HepG2 (cell line): ENCODE measurements around the gene MYLK. TPM values are rescaled to one million over a fixed set of nuclear protein-coding genes. Genes with fewer than 3 reads are reported as not detected.

Source experiments
- CBFB ChIP-seq: sonication (generic); formaldehyde crosslinking; IDR thresholded peaks from 2 replicates; pipeline ENCODE4 v1.4.0; 2020; ENCODE audit warnings: missing genetic modification reagents
- GLI4 ChIP-seq: sonication (generic); formaldehyde crosslinking; IDR thresholded peaks from 2 replicates; pipeline ENCODE4 v1.5.1; 2020; ENCODE audit warnings: missing genetic modification reagents, mild to moderate bottlenecking, moderate library complexity, borderline replicate concordance
- LRRFIP1 ChIP-seq: sonication (generic); formaldehyde crosslinking; conservative IDR thresholded peaks from 2 replicates; pipeline ENCODE4 v1.4.0; 2020; ENCODE audit warnings: missing genetic modification reagents
- MTERF4 ChIP-seq: sonication (generic); formaldehyde crosslinking; IDR thresholded peaks from 2 replicates; pipeline ENCODE4 v1.8.0; 2023; ENCODE audit warnings: mild to moderate bottlenecking, missing genetic modification reagents
- NR1H2 ChIP-seq: sonication (generic); formaldehyde crosslinking; IDR thresholded peaks from 2 replicates; pipeline ENCODE4 v1.8.1; 2022; ENCODE audit warnings: low read depth, missing genetic modification reagents, borderline replicate concordance
- NR2C2 ChIP-seq: sonication (generic); formaldehyde crosslinking; IDR thresholded peaks from 2 replicates; pipeline ENCODE4 v1.4.0; 2020; ENCODE audit warnings: missing genetic modification reagents, mild to moderate bottlenecking, moderate library complexity, borderline replicate concordance
- RARA ChIP-seq: IDR thresholded peaks from 2 replicates; pipeline ENCODE4 v1.6.1; 2016; ENCODE audit warnings: missing genetic modification reagents, missing compliant biosample characterization
- SP140L ChIP-seq: sonication (generic); formaldehyde crosslinking; IDR thresholded peaks from 2 replicates; pipeline ENCODE4 v1.4.0; 2020; ENCODE audit warnings: missing genetic modification reagents, borderline replicate concordance
- TSC22D2 ChIP-seq: sonication (generic); formaldehyde crosslinking; IDR thresholded peaks from 2 replicates; pipeline ENCODE4 v1.5.1; 2020; ENCODE audit warnings: missing genetic modification reagents, mild to moderate bottlenecking, borderline replicate concordance
- ZNF136 ChIP-seq: sonication (generic); formaldehyde crosslinking; IDR thresholded peaks from 2 replicates; pipeline ENCODE4 v1.8.1; 2022; ENCODE audit warnings: low read depth, mild to moderate bottlenecking, moderate library complexity, missing genetic modification reagents
- ZNF407 ChIP-seq: sonication (generic); formaldehyde crosslinking; IDR thresholded peaks from one replicate; pipeline ENCODE4 v1.5.1; 2020; ENCODE audit warnings: mild to moderate bottlenecking, missing genetic modification reagents; ENCODE audit errors: not compliant biosample characterization
- ZNF687 ChIP-seq: sonication (generic); formaldehyde crosslinking; IDR thresholded peaks from 2 replicates; pipeline ENCODE4 v1.5.1; 2020; ENCODE audit warnings: mild to moderate bottlenecking, missing genetic modification reagents, moderate library complexity
- ZNF780A ChIP-seq: sonication (generic); formaldehyde crosslinking; IDR thresholded peaks from 2 replicates; pipeline ENCODE4 v1.8.0; 2022; ENCODE audit warnings: mild to moderate bottlenecking, missing genetic modification reagents, moderate library complexity
- polyA plus RNA-seq, 8 experiments: library from polyadenylated mRNA; depleted of rRNA in 3 of 8; stranded (reverse) in 7 of 8; unstranded in 1 of 8; fragments of >200 nt; fragmentation: Illumina TruSeq in 4 of 8; extraction: Trizol in 4 of 8; gene quantifications; 2 replicates each; pipeline versions ENCODE4 v1.2.1 to v1.2.3, GENCODE V29; 2011 to 2016; ENCODE audit warnings: low read depth in 4 of 8, missing spikeins in 1 of 8, mixed read lengths in 1 of 8; ENCODE audit not compliant: insufficient read depth in 1 of 8
- total RNA-seq, 5 experiments: library from RNA; depleted of rRNA; stranded (reverse); fragments of >200 nt; fragmentation: Illumina TruSeq; extraction: Trizol; gene quantifications; 2 replicates each; pipeline ENCODE4 v1.2.3, GENCODE V29; 2016; ENCODE audit warnings: low read depth in 1 of 5

Gene MYLK
- total and polyA plus RNA-seq, 2 of the 13 experiments (the other 11 are each of a cell fraction or from before 2014, with no cell fraction given) = 10.6 to 34.9 TPM

- no peak for TF ChIP-seq ZNF687 (CRISPR knock-in tag)
- no peak for TF ChIP-seq SP140L (CRISPR knock-in tag)
- TF ChIP-seq CBFB (CRISPR knock-in tag) = peak; percentile 93
- no peak for TF ChIP-seq GLI4 (CRISPR knock-in tag)
- TF ChIP-seq RARA (CRISPR knock-in tag) = peak; percentile 95
- peak; percentile 84 for TF ChIP-seq NR2C2
- peak; percentile 46; the same call in 1 of the 2 replicates for TF ChIP-seq TSC22D2 (CRISPR knock-in tag)
- TF ChIP-seq ZNF407 (CRISPR knock-in tag) = no peak
- no peak for TF ChIP-seq MTERF4 (CRISPR knock-in tag)
- TF ChIP-seq NR1H2 = no peak
- TF ChIP-seq ZNF780A (CRISPR knock-in tag) = no peak
- TF ChIP-seq LRRFIP1 (CRISPR knock-in tag) = no peak
- peak; percentile 82; the same call in 1 of the 2 replicates for TF ChIP-seq ZNF136 (CRISPR knock-in tag)
These were observed 278.3 kb downstream of the MYLK start (continued) for GRCh38 chr3:123605789-123606234.
